ENCODE data around the gene ZBTB46.

DNA sequence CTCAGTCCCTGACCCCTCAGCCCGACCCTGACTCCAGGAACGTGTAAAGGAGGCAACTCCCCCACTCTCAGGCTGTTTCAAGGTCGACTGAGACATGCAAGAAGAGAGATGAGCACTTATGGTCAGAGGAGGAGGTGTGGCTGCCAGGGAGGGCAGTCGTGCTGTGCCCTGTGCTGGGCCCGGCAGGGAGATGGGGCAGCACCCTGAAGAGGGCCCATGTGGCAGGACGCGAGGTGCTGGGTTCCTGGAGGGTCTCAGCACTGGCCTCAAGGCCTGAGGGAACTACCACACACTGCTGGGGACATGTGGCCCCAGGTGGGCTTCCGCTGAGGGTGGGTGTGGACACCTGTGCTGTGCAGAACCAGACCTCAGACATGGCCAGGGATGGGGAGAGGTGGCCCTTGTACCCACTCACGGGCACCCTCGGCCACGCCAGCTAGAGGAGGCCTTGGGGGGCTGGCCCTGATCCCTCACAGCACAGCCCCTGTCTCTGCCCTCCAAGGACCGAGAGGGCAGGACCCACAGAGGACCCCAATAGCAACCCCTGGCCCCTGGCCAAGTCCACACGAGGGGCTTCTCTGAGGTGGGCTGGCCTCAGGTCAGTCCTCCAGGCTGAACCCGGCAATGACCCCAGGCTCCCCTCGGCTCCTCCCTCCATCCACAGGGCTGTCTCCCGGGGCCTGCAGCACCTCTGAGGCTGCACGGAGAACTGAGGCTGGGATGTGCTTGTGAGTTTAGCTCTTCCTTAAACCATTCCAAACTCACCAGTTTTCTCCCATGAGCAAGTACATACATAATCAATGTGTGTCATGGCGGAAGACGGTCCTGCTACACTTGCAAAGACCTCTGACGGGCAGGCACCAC is 82.8 kb downstream of the ZBTB46 start:
- TF ChIP-seq, protein P1, sequence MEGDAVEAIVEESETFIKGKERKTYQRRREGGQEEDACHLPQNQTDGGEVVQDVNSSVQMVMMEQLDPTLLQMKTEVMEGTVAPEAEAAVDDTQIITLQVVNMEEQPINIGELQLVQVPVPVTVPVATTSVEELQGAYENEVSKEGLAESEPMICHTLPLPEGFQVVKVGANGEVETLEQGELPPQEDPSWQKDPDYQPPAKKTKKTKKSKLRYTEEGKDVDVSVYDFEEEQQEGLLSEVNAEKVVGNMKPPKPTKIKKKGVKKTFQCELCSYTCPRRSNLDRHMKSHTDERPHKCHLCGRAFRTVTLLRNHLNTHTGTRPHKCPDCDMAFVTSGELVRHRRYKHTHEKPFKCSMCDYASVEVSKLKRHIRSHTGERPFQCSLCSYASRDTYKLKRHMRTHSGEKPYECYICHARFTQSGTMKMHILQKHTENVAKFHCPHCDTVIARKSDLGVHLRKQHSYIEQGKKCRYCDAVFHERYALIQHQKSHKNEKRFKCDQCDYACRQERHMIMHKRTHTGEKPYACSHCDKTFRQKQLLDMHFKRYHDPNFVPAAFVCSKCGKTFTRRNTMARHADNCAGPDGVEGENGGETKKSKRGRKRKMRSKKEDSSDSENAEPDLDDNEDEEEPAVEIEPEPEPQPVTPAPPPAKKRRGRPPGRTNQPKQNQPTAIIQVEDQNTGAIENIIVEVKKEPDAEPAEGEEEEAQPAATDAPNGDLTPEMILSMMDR (IDR thresholded peaks at IDR 0.05; ENCODE audit: low read depth, low read length), result no peak
- TF ChIP-seq EZH2phosphoT487 (IDR thresholded peaks at IDR 0.05; ENCODE audit: low read depth), result no peak
